ENCODE measurements around the gene PRDM7. TPM values are rescaled to one million over a fixed set of nuclear protein-coding genes. Genes with fewer than 3 reads are reported as not detected.

Gene PRDM7
- total RNA-seq, 1 experiment from 2014 or later = not detected

DNA sequence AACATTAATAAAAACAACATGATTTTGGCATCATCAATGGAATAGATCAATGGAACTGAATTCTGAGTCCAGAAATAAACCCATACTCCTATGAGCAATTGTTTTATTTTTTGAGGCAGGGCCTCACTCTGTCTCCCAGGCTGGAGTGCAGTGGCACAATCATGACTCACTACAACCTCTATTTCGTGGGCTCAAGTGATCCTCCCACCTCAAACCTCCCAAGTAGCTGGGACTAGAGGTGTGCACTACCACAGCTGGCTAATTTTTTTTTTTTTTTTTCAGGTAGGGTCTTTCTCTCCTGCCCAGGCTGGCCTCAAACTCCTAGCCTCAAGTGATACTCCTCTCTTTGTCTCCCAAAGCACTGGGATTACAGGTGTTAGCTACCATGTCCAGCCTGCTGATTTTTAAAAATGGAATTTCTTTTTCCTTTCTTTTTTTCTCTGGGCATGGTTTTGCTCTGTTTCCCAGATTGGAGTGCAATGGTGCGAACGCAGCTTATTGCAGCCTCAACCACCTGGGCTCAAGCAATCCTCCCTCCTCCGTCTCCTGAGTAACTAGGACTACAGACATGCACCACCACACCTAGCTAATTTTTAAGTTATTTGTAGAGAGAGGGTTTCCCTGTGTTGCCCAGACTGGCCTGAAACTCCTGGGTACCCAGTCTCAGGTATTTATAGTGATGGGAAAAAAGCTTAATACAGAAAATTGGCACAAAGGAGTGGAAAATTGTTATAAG lies 7.3 kb upstream of the PRDM7 start:
- Mint-ChIP-seq H3K36me3 (ENCODE audit: insufficient read depth in 1 of 3, low read depth in 3 of 3) (peaks cover 0 to 5% (median 1%) of the 10 kb centered on the region in 3 experiments; a peak in 2 of 7 replicates), H3K9me3 (peaks cover 12 to 13% of the 10 kb centered on the region in 2 experiments), H3K27ac (no peak overlapping the region), H3K4me1 (peaks cover 3 to 9% of the 10 kb centered on the region in 2 experiments; a peak in 3 of 4 replicates), H3K4me3 (no peak overlapping the region), H3K27me3 (ENCODE audit: low read depth) (peaks cover 25% of the 10 kb centered on the region)
- H3K4ac ChIP-seq (ENCODE audit: low read depth, low read length) = no peak overlapping the region
- H3K23me2 ChIP-seq (ENCODE audit: insufficient read length, low read depth, low read length, poor library complexity, severe bottlenecking) = no peaks in the 10 kb centered on the region
- H2AFZ ChIP-seq (ENCODE audit: low read length) = no peak overlapping the region
- H4K91ac ChIP-seq (ENCODE audit: insufficient read length, low read depth, low read length) = no peak overlapping the region
- no peak overlapping the region for H2AK5ac ChIP-seq (ENCODE audit: insufficient read length, low read length)
- no peak overlapping the region for H3T11ph ChIP-seq (ENCODE audit: low read length)
- H3K79me1 ChIP-seq (ENCODE audit: insufficient read depth, low read depth, low read length, poor library complexity, severe bottlenecking) = no peaks in the 10 kb centered on the region
- H3K9me3 ChIP-seq (ENCODE audit: control insufficient read depth, low read depth, low read length) = no peaks in the 10 kb centered on the region
- no peak for DNase-seq
- H2BK15ac ChIP-seq (ENCODE audit: low read depth, low read length) = no peak overlapping the region
- no peak overlapping the region for H4K8ac ChIP-seq (replicated peaks; ENCODE audit: insufficient read length, low read depth, low read length)
- H3K18ac ChIP-seq (ENCODE audit: insufficient read length, low read depth, low read length) = no peak overlapping the region
- H3K56ac ChIP-seq (ENCODE audit: insufficient read length, low read depth, low read length) = no peak overlapping the region
- no peak overlapping the region for H3K14ac ChIP-seq (ENCODE audit: insufficient read depth, low read length)
- H4K20me1 ChIP-seq (ENCODE audit: control insufficient read depth, insufficient read depth, insufficient read length) = no peaks in the 10 kb centered on the region
- H3K23ac ChIP-seq (ENCODE audit: insufficient read length, low read depth, low read length) = no peak overlapping the region
- H3K9ac ChIP-seq (ENCODE audit: extremely low read depth, insufficient read length, low read length) = no peak overlapping the region
- H4K5ac ChIP-seq (ENCODE audit: insufficient read length, low read depth, low read length) = no peak overlapping the region
- H3K27ac ChIP-seq (ENCODE audit: insufficient read length, low read depth, low read length) = no peak overlapping the region
- H2BK120ac ChIP-seq (ENCODE audit: low read depth, low read length, poor library complexity, severe bottlenecking) = no peak overlapping the region
- TF ChIP-seq, protein P1, sequence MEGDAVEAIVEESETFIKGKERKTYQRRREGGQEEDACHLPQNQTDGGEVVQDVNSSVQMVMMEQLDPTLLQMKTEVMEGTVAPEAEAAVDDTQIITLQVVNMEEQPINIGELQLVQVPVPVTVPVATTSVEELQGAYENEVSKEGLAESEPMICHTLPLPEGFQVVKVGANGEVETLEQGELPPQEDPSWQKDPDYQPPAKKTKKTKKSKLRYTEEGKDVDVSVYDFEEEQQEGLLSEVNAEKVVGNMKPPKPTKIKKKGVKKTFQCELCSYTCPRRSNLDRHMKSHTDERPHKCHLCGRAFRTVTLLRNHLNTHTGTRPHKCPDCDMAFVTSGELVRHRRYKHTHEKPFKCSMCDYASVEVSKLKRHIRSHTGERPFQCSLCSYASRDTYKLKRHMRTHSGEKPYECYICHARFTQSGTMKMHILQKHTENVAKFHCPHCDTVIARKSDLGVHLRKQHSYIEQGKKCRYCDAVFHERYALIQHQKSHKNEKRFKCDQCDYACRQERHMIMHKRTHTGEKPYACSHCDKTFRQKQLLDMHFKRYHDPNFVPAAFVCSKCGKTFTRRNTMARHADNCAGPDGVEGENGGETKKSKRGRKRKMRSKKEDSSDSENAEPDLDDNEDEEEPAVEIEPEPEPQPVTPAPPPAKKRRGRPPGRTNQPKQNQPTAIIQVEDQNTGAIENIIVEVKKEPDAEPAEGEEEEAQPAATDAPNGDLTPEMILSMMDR (conservative IDR thresholded peaks at IDR 0.05) = no peak
- no peaks in the 10 kb centered on the region for H3K27me3 ChIP-seq (ENCODE audit: insufficient read depth, low read length)
- H3K79me2 ChIP-seq (ENCODE audit: insufficient read depth, low read length) = no peaks in the 10 kb centered on the region
- H3K4me2 ChIP-seq (ENCODE audit: insufficient read depth, insufficient read length, low read length) = no peak overlapping the region
- no peak overlapping the region for H2BK20ac ChIP-seq (ENCODE audit: low read depth, low read length, poor library complexity, severe bottlenecking)
- WGBS (ENCODE audit: extremely low coverage, insufficient read length, low lambda C conversion rate) = no CpG with 5 or more reads among the region's 4 CpGs
- H2BK12ac ChIP-seq (ENCODE audit: insufficient read length, low read depth, low read length) = no peak overlapping the region
- H3K4me1 ChIP-seq (ENCODE audit: insufficient read depth, low read length) = no peaks in the 10 kb centered on the region
- H2BK5ac ChIP-seq (ENCODE audit: insufficient read length, low read length) = no peak overlapping the region

Data from H9 (cell line).